ENCODE measurements around the gene ATM.
"Not testable (repeated sequence)": the region's sequence is repeated elsewhere in the genome, so short reads cannot be mapped to it uniquely, and the experiment has no call there.

Gene ATM

DNA sequence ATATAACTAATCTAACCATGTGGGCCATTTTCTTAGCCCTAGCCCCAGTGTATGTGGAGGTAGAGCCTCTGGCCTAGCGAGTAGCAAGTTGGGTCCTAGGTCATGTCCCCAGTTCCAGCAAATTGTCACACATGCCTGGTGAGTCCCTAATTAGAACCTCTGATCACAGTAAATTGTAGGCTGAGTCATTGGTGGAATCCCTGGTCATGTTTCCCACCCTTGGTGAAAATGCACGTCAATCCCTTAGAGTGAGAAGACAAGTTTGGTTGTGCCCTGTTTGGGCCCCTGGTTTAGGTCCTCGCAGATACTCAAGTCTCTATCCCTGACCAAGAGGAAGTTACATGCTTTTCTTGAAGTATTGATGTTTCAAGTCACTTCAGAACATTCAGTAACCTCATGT, 46.7 kb downstream of the ATM start:
- H3K4me3 ChIP-seq (ENCODE audit: low read depth, low read length), result no peak overlapping the region
- H3K27ac ChIP-seq (ENCODE audit: extremely low read depth, low read depth, low read length), result no peak overlapping the region
- POLR2A ChIA-PET, result no interaction called here
- H3K9me3 ChIP-seq (ENCODE audit: control insufficient read depth, insufficient read depth, low read depth, low read length), result no peaks in the 10 kb centered on the region
- peaks cover 9 to 59% of the 10 kb centered on the region in 2 experiments for H3K36me3 ChIP-seq (ENCODE audit: control insufficient read depth in 2 of 2, insufficient read depth in 1 of 2, low read length in 2 of 2)
- H3K4me1 ChIP-seq (ENCODE audit: control insufficient read depth, insufficient read depth, low read length), result no peaks in the 10 kb centered on the region
- CTCF ChIA-PET, result no interaction called here
- no peak for TF ChIP-seq KLF8 (tag by site-specific recombination; IDR thresholded peaks at IDR 0.05)
- no peak for TF ChIP-seq OSR2 (tag by site-specific recombination; IDR thresholded peaks at IDR 0.05)
- no peak for TF ChIP-seq ZNF140 (tag by site-specific recombination; IDR thresholded peaks at IDR 0.05)
- no peak for TF ChIP-seq REPIN1 (tag by site-specific recombination; IDR thresholded peaks at IDR 0.05; ENCODE audit: low read depth)
- TF ChIP-seq, protein P1, sequence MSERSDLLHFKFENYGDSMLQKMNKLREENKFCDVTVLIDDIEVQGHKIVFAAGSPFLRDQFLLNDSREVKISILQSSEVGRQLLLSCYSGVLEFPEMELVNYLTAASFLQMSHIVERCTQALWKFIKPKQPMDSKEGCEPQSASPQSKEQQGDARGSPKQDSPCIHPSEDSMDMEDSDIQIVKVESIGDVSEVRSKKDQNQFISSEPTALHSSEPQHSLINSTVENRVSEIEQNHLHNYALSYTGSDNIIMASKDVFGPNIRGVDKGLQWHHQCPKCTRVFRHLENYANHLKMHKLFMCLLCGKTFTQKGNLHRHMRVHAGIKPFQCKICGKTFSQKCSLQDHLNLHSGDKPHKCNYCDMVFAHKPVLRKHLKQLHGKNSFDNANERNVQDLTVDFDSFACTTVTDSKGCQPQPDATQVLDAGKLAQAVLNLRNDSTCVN (tag by site-specific recombination; optimal IDR thresholded peaks at IDR 0.05), result no peak
- no peak for TF ChIP-seq ZNF19 (tag by site-specific recombination; IDR thresholded peaks at IDR 0.05; ENCODE audit: low read depth)
- TF ChIP-seq, protein P2, sequence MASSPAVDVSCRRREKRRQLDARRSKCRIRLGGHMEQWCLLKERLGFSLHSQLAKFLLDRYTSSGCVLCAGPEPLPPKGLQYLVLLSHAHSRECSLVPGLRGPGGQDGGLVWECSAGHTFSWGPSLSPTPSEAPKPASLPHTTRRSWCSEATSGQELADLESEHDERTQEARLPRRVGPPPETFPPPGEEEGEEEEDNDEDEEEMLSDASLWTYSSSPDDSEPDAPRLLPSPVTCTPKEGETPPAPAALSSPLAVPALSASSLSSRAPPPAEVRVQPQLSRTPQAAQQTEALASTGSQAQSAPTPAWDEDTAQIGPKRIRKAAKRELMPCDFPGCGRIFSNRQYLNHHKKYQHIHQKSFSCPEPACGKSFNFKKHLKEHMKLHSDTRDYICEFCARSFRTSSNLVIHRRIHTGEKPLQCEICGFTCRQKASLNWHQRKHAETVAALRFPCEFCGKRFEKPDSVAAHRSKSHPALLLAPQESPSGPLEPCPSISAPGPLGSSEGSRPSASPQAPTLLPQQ (tag by site-specific recombination; IDR thresholded peaks at IDR 0.05), result no peak
- no peak for TF ChIP-seq ZNF433 (tag by site-specific recombination; IDR thresholded peaks at IDR 0.05; ENCODE audit: low read depth)
- no peak for TF ChIP-seq ZNF248 (tag by site-specific recombination; IDR thresholded peaks at IDR 0.05)
- no peak for TF ChIP-seq IKZF3 (tag by site-specific recombination; IDR thresholded peaks at IDR 0.05)
- TF ChIP-seq ZNF549 (tag by site-specific recombination; IDR thresholded peaks at IDR 0.05), result no peak

DNA sequence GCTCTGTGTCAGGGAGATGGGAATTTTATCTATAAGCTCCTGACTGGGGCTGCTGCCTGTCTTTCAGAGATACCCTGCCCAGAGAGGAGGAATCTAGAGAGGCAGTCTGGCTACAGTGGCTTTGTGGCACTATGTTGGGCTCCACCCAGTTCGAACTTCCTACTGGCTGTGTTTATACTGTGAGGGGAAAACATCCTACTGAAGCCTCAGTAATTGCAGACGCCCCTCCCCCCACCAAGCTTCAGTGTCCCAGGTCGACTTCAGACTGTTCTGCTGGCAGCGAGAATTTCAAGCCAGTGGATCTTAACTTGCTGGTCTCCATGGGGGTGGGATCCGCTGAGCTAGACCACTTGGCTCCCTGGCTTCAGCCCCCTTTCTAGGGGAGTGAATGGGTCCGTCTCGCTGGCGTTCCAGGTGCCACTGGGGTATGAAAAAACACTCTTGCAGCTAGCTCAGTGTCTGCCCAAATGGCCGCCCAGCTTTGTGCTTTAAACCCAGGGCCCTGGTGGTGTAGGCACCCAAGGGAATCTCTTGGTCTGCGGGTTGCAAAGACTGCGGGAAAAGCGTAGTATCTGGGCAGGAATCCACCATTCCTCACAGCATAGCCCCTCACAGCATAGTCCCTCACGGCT, 54.2 kb downstream of the ATM start:
- H3K36me3 ChIP-seq (ENCODE audit: control insufficient read depth in 2 of 2, insufficient read depth in 1 of 2, low read length in 2 of 2), result peaks cover 9 to 51% of the 10 kb centered on the region in 2 experiments
- H3K27ac ChIP-seq (ENCODE audit: extremely low read depth, low read depth, low read length); H3K9me3 ChIP-seq (ENCODE audit: control insufficient read depth, insufficient read depth, low read depth, low read length); H3K4me1 ChIP-seq (ENCODE audit: control insufficient read depth, insufficient read depth, low read length); POLR2A ChIA-PET; CTCF ChIA-PET; H3K4me3 ChIP-seq (ENCODE audit: low read depth, low read length): not testable (repeated sequence)

GRCh38 chr11:108278546-108278945, 55.7 kb downstream of the ATM start:
- Histone ChIP-seq H3K9me3 (ENCODE audit: control insufficient read depth, insufficient read depth, low read depth, low read length) (no peaks in the 10 kb centered on the region), H3K27ac (ENCODE audit: extremely low read depth, low read depth, low read length) (no peak overlapping the region), H3K4me1 (ENCODE audit: control insufficient read depth, insufficient read depth, low read length) (no peaks in the 10 kb centered on the region), H3K36me3 (ENCODE audit: control insufficient read depth in 2 of 2, insufficient read depth in 1 of 2, low read length in 2 of 2) (peaks cover 0 to 49% of the 10 kb centered on the region in 2 experiments; a peak in 2 of 3 replicates), H3K4me3 (ENCODE audit: low read depth, low read length) (no peak overlapping the region)
- ChIA-PET POLR2A (no interaction called here), CTCF (interaction anchor here (0.5 to 0.9 kb wide), 2 partner anchors 370 to 372 kb away, joined by 3 to 4 read pairs; no protein-coding TSS in a partner anchor)
- TF ChIP-seq ZNF530 (tag by site-specific recombination; IDR thresholded peaks at IDR 0.05; ENCODE audit: low read depth) (no peak), ZBTB17 (tag by site-specific recombination; IDR thresholded peaks at IDR 0.05) (peak; percentile 87), ZNF324 (tag by site-specific recombination; IDR thresholded peaks at IDR 0.05) (no peak), ZNF600 (tag by site-specific recombination; IDR thresholded peaks at IDR 0.05) (peak; percentile 54; the same call in 1 of the 2 replicates), IKZF3 (tag by site-specific recombination; IDR thresholded peaks at IDR 0.05) (0 out of 2 replicates have a peak, but pooled peaks have one; percentile 8), ZBTB48 (tag by site-specific recombination; IDR thresholded peaks at IDR 0.05) (0 out of 2 replicates have a peak, but pooled peaks have one; percentile 19), TRIM28 (IDR thresholded peaks at IDR 0.05; ENCODE audit: borderline replicate concordance, low read length) (peak; percentile 53; the same call in 1 of the 2 replicates), ZNF596 (tag by site-specific recombination; IDR thresholded peaks at IDR 0.05) (0 out of 2 replicates have a peak, but pooled peaks have one; percentile 6), KLF10 (tag by site-specific recombination; IDR thresholded peaks at IDR 0.05) (0 out of 2 replicates have a peak, but pooled peaks have one; percentile 25), ZNF623 (tag by site-specific recombination; IDR thresholded peaks at IDR 0.05) (no peak), ZNF174 (tag by site-specific recombination; IDR thresholded peaks at IDR 0.05) (no peak), ZNF707 (tag by site-specific recombination; IDR thresholded peaks at IDR 0.05) (no peak)
- TF ChIP-seq, protein P3, sequence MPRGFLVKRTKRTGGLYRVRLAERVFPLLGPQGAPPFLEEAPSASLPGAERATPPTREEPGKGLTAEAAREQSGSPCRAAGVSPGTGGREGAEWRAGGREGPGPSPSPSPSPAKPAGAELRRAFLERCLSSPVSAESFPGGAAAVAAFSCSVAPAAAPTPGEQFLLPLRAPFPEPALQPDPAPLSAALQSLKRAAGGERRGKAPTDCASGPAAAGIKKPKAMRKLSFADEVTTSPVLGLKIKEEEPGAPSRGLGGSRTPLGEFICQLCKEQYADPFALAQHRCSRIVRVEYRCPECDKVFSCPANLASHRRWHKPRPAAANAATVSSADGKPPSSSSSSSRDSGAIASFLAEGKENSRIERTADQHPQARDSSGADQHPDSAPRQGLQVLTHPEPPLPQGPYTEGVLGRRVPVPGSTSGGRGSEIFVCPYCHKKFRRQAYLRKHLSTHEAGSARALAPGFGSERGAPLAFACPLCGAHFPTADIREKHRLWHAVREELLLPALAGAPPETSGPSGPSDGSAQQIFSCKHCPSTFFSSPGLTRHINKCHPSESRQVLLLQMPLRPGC (tag by site-specific recombination; IDR thresholded peaks at IDR 0.05), result 0 out of 2 replicates have a peak, but pooled peaks have one; percentile 25
- TF ChIP-seq, protein P4, sequence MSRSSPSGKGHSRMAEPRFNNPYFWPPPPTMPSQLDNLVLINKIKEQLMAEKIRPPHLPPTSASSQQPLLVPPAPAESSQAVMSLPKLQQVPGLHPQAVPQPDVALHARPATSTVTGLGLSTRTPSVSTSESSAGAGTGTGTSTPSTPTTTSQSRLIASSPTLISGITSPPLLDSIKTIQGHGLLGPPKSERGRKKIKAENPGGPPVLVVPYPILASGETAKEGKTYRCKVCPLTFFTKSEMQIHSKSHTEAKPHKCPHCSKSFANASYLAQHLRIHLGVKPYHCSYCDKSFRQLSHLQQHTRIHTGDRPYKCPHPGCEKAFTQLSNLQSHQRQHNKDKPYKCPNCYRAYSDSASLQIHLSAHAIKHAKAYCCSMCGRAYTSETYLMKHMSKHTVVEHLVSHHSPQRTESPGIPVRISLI (tag by site-specific recombination; IDR thresholded peaks at IDR 0.05), result peak; percentile 78; the same call in 1 of the 2 replicates
- TF ChIP-seq, protein P5, sequence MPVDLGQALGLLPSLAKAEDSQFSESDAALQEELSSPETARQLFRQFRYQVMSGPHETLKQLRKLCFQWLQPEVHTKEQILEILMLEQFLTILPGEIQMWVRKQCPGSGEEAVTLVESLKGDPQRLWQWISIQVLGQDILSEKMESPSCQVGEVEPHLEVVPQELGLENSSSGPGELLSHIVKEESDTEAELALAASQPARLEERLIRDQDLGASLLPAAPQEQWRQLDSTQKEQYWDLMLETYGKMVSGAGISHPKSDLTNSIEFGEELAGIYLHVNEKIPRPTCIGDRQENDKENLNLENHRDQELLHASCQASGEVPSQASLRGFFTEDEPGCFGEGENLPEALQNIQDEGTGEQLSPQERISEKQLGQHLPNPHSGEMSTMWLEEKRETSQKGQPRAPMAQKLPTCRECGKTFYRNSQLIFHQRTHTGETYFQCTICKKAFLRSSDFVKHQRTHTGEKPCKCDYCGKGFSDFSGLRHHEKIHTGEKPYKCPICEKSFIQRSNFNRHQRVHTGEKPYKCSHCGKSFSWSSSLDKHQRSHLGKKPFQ (tag by site-specific recombination; IDR thresholded peaks at IDR 0.05), result peak; percentile 97
